Measurements from ENCODE around the gene PARP2.

The PARP2 gene, protein sequence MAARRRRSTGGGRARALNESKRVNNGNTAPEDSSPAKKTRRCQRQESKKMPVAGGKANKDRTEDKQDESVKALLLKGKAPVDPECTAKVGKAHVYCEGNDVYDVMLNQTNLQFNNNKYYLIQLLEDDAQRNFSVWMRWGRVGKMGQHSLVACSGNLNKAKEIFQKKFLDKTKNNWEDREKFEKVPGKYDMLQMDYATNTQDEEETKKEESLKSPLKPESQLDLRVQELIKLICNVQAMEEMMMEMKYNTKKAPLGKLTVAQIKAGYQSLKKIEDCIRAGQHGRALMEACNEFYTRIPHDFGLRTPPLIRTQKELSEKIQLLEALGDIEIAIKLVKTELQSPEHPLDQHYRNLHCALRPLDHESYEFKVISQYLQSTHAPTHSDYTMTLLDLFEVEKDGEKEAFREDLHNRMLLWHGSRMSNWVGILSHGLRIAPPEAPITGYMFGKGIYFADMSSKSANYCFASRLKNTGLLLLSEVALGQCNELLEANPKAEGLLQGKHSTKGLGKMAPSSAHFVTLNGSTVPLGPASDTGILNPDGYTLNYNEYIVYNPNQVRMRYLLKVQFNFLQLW

DNA sequence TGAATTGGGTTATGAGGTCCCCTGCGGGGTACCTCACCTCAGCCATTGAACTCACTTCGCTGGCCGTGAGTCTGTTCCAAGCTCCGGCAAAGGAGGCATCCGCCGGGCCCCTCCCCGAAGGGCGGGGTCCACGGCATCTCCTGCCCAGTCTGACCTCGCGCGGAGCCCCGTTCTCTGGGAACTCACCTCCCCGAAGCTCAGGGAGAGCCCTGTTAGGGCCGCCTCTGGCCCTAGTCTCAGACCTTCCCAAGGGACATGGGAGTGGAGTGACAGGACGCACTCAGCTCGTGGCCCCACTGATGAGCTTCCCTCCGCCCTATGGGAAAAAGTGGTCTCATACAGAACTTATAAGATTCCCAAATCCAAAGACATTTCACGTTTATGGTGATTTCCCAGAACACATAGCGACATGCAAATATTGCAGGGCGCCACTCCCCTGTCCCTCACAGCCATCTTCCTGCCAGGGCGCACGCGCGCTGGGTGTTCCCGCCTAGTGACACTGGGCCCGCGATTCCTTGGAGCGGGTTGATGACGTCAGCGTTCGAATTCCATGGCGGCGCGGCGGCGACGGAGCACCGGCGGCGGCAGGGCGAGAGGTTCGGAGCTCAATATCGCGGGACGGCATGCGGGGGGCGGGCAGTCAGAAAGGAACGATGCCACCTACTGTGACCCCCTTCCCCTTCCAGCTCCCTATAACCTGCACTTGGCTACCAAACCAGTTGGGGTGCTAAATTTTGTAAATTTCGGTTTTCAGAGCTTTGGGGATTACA is at the start of gene PARP2:
TSS of gene PARP2 (plus strand) at position 544 of the 770 bp plus-strand sequence. CDS start at position 551, 7 bp downstream.
- Histone ChIP-seq H3K27me3 (ENCODE audit: control insufficient read depth, insufficient read depth, low read length) (no peaks in the 10 kb centered on the region), H3K4me1 (ENCODE audit: control insufficient read depth, insufficient read depth, low read length) (no peaks in the 10 kb centered on the region), H3K36me3 (ENCODE audit: control insufficient read depth, insufficient read depth, low read length) (peaks cover 6% of the 10 kb centered on the region), H3K4me3 (ENCODE audit: low read depth, low read length) (peak within 1 kb of the TSS; percentile 82), H3K9me3 (ENCODE audit: control insufficient read depth, insufficient read depth, low read length) (no peaks in the 10 kb centered on the region), H3K9ac (ENCODE audit: low read depth, low read length) (peak within 1 kb of the TSS; percentile 84)

DNA sequence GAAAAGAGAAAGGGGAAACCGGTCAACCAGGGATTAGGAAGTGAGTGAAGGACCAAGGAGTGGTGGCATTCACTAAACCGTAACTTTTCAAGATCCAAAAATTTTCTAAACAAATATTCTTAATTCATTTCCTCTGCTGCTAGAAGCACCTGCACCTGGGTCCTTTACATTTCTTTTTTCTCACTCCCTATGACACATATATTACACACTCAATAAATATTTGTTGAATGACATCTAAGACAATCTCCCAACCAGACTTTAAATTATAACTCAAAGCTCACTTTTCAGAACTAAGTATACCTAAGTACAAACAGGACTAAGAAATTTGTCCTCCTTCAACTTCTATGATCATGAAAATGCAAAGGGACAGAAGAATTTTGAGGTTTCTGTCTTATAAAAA is 48.8 kb upstream of the PARP2 start:
- Histone ChIP-seq H3K4me1 (ENCODE audit: control insufficient read depth, insufficient read depth, low read length) (no peaks in the 10 kb centered on the region), H3K9me3 (ENCODE audit: control insufficient read depth, insufficient read depth, low read length) (no peaks in the 10 kb centered on the region), H3K4me3 (ENCODE audit: low read depth, low read length) (no peak overlapping the region), H3K9ac (ENCODE audit: low read depth, low read length) (no peak overlapping the region), H3K27me3 (ENCODE audit: control insufficient read depth, insufficient read depth, low read length) (no peaks in the 10 kb centered on the region), H3K36me3 (ENCODE audit: control insufficient read depth, insufficient read depth, low read length) (peaks cover 7% of the 10 kb centered on the region)

DNA sequence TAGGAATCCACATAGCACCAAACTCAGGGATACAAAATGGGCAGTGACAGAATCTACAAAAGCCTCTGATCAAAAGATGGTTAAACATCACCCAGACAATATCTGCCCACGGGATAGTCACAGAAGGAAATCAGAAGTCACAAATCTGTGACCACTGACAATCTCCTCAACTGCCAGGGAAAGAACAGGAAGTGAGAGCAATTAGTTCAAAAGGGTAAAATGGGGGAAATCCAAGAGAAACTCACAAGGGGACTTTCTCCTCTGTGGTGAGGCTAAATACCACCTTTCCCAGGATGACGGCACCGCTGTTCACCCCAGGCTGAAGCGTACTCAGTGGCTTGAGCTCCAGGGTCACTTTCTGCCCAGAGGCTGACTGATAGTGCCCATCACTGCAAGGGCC is 48.4 kb upstream of the PARP2 start:
- peaks cover 7% of the 10 kb centered on the region for H3K36me3 ChIP-seq (ENCODE audit: control insufficient read depth, insufficient read depth, low read length)

DNA sequence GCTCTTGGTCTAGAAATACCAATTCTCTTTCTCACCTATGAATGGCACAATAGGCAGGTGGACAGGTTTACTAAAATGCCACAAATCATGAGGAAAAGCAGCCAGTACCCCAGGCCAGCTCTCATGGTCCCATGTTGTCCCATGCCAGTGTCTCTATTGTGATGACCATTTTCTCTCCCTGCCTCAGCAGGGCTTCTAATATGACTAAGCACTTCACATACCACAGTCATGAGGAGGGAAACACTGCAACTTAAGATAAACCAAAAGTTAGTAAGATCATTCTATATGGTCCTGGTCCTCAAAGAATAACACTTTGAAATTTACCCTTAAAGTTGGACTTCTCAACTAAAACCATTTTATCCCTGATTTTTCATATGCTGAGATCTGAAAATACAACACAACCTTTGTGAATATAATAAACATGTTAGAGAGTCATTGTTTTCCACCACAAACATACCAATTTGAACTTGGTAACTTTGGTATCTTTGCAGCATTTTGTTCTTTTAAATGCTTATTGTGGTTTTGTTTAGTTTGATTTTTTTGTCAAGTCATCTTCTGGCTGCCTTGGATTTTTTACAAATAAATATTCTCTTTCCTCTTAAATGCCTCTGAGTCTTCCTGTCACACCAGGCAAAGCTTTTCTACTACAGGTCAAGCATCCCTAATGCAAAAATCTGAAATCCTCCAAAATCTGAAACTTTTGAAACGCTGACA is 41.2 kb upstream of the PARP2 start:
- peaks cover 9% of the 10 kb centered on the region for H3K36me3 ChIP-seq (ENCODE audit: control insufficient read depth, insufficient read depth, low read length)
- H3K9me3 ChIP-seq (ENCODE audit: control insufficient read depth, insufficient read depth, low read length): no peaks in the 10 kb centered on the region

More for the DNA sequence above, 48.4 kb upstream of the PARP2 start:
- Histone ChIP-seq H3K4me3 (ENCODE audit: low read depth, low read length) (no peak overlapping the region), H3K4me1 (ENCODE audit: control insufficient read depth, insufficient read depth, low read length) (no peaks in the 10 kb centered on the region), H3K9me3 (ENCODE audit: control insufficient read depth, insufficient read depth, low read length) (no peaks in the 10 kb centered on the region), H3K9ac (ENCODE audit: low read depth, low read length) (no peak overlapping the region), H3K27me3 (ENCODE audit: control insufficient read depth, insufficient read depth, low read length) (no peaks in the 10 kb centered on the region)

DNA sequence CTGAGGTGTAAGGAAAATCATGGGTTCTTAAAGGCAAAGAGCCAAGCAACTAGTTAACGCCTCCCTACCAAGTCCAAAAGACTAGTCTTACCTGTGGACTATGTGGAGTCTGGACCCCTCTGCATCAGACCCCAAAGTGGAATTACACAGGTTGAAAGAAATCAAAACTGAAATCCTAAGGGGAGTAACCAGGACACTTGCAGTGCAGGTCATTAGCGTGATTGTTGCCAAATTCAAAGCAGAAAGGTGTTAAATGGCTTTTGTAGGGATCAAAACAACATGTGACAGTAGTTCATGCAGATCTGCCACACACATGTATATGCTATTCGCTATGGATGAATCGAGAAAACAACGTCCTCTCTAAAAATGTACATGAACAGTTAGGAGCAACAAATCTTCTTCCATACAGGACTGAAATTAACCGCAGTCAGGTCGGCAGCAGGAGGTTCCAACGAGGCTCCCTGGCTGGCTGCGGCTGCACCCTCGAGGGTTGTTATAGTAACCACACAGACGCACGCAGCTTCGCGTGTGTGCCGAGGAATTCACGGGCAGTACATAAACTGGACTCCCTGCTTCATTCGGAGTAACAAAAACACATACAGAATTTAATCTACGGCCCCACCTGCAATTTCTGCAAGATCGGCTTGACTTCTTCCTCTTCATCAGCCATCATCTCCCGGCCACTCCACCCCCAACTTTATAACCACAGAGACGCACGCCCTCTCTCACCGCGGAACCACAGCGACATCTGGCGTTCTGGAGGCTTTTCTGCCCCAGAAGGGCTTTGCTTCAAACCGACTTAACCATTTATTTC is 38.0 kb upstream of the PARP2 start, which contains the start of gene TTC5:
TSS of gene TTC5 (minus strand) at position 687 of the 814 bp plus-strand sequence. CDS start at position 673, 14 bp downstream.
- H3K4me3 ChIP-seq (ENCODE audit: low read depth, low read length): peak within 1 kb of the TSS; percentile 94
- H3K27me3 ChIP-seq (ENCODE audit: control insufficient read depth, insufficient read depth, low read length): no peaks in the 10 kb centered on the region
- peaks cover under 1% of the 10 kb centered on the region for H3K36me3 ChIP-seq (ENCODE audit: control insufficient read depth, insufficient read depth, low read length)
- H3K9me3 ChIP-seq (ENCODE audit: control insufficient read depth, insufficient read depth, low read length): no peaks in the 10 kb centered on the region
- no peaks in the 10 kb centered on the region for H3K4me1 ChIP-seq (ENCODE audit: control insufficient read depth, insufficient read depth, low read length)
- peak within 1 kb of the TSS; percentile 73 for H3K9ac ChIP-seq (ENCODE audit: low read depth, low read length)

More for the DNA sequence above, 41.2 kb upstream of the PARP2 start:
- Histone ChIP-seq H3K27me3 (ENCODE audit: control insufficient read depth, insufficient read depth, low read length) (no peaks in the 10 kb centered on the region), H3K4me1 (ENCODE audit: control insufficient read depth, insufficient read depth, low read length) (no peaks in the 10 kb centered on the region), H3K4me3 (ENCODE audit: low read depth, low read length) (no peak overlapping the region), H3K9ac (ENCODE audit: low read depth, low read length) (no peak overlapping the region)

DNA sequence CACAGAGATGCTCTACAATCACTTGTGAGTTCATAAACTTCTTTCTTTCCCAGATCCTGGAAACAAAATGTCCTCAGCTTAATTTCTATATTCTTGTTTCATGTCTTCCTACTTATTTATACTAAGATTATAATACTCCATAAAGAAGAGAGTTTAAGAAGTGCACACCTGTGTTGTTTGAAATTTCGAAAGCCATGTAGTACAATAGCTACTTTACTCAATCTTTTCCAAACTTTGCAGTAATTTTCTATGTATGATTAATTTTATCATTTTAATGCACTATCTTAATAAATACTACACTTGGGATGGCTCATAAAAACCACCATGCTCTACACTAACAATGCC is 37.4 kb upstream of the PARP2 start:
- Histone ChIP-seq H3K9me3 (ENCODE audit: control insufficient read depth, insufficient read depth, low read length) (no peaks in the 10 kb centered on the region), H3K4me1 (ENCODE audit: control insufficient read depth, insufficient read depth, low read length) (no peaks in the 10 kb centered on the region), H3K9ac (ENCODE audit: low read depth, low read length) (no peak overlapping the region), H3K4me3 (ENCODE audit: low read depth, low read length) (peak overlapping the region; percentile 94), H3K36me3 (ENCODE audit: control insufficient read depth, insufficient read depth, low read length) (no peaks in the 10 kb centered on the region), H3K27me3 (ENCODE audit: control insufficient read depth, insufficient read depth, low read length) (no peaks in the 10 kb centered on the region)

DNA sequence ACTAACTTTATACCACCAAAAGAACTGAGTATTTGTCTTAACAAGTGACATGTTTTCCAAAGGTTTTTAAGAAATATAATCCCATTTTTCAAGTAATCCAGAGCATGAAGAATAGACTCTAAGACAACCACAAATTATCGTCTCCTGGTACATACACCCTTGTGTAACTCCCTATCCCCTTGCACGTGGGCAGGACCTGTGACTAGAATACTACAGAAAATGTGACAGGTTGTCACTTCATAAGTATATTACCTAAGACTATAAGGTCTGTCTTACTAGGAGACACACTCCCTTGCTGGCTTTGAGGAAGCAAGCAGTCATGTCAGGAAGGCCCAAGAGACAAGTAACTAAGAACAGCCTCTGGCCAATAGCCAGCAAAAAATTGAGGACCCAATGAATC is 29.4 kb upstream of the PARP2 start:
- no peak overlapping the region for H3K4me3 ChIP-seq (ENCODE audit: low read depth, low read length)
- no peak overlapping the region for H3K9ac ChIP-seq (ENCODE audit: low read depth, low read length)
- peaks cover 40% of the 10 kb centered on the region for H3K36me3 ChIP-seq (ENCODE audit: control insufficient read depth, insufficient read depth, low read length)
- H3K27me3 ChIP-seq (ENCODE audit: control insufficient read depth, insufficient read depth, low read length): no peaks in the 10 kb centered on the region
- H3K4me1 ChIP-seq (ENCODE audit: control insufficient read depth, insufficient read depth, low read length): no peaks in the 10 kb centered on the region
- H3K9me3 ChIP-seq (ENCODE audit: control insufficient read depth, insufficient read depth, low read length): no peaks in the 10 kb centered on the region

DNA sequence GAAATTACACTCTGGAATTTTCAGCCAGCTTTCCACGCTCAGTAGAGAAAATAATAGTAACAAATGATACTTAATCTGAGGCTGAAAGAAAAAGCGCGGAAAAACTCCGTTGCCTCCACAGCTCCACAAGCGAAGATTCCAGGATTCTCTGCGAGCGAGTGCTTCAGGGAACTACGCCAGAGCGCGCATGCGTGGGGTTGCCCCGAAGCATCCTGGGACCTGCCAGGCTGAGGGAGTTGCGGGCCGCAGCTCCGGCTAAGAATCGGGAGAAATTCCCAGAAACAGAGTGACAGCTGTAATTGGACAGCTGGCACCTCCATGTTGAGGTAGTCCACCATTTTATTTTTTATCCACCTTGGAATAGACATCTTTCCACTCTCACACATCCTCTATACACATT is 25.7 kb upstream of the PARP2 start:
- Histone ChIP-seq H3K36me3 (ENCODE audit: control insufficient read depth, insufficient read depth, low read length) (peaks cover 36% of the 10 kb centered on the region), H3K4me1 (ENCODE audit: control insufficient read depth, insufficient read depth, low read length) (no peaks in the 10 kb centered on the region), H3K4me3 (ENCODE audit: low read depth, low read length) (no peak overlapping the region), H3K9ac (ENCODE audit: low read depth, low read length) (no peak overlapping the region), H3K9me3 (ENCODE audit: control insufficient read depth, insufficient read depth, low read length) (no peaks in the 10 kb centered on the region), H3K27me3 (ENCODE audit: control insufficient read depth, insufficient read depth, low read length) (no peaks in the 10 kb centered on the region)

DNA sequence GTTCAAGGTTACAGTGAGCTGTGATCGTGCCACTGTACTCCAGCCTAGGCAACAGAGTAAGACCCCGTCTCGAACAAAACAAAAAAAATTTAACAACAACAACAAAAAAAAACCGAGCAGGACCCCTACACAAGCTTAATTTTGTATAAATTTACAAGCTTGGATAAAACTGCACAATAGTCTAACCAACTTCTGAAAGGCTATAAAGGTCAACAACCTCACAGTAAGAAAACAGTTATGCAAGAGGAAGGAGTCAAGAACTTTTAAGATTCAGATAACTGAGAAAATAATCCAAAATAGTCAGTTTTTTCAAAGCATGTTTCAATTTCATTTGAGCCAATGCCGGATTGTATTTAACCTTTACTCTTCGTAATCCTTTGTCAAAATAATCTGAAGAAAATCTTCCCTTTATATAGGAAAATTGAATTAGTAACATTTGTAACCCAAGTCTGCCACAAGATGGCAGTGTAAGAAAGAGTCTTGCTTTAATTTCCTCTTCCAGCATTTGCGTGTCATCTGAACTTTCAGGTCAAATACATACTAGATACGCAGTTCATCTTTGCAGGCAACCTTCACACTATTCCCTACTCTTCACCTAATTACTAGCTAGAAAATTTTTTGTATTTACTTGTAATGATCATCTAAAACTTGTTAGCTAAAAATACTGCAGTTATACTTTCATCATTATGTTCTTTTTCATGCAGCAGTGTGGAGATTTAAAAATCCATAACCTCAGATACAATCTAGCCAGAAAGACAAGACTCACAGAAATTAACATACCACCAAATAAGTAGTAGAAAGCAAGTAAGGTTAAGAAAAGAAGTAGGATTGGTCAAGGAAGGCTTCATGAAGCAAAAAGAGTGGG is 16.2 kb upstream of the PARP2 start:
- H3K4me1 ChIP-seq (ENCODE audit: control insufficient read depth, insufficient read depth, low read length): peaks cover 5% of the 10 kb centered on the region
- no peaks in the 10 kb centered on the region for H3K9me3 ChIP-seq (ENCODE audit: control insufficient read depth, insufficient read depth, low read length)
- no peak overlapping the region for H3K9ac ChIP-seq (ENCODE audit: low read depth, low read length)
- no peaks in the 10 kb centered on the region for H3K27me3 ChIP-seq (ENCODE audit: control insufficient read depth, insufficient read depth, low read length)
- H3K4me3 ChIP-seq (ENCODE audit: low read depth, low read length): no peak overlapping the region
- peaks cover 16% of the 10 kb centered on the region for H3K36me3 ChIP-seq (ENCODE audit: control insufficient read depth, insufficient read depth, low read length)

DNA sequence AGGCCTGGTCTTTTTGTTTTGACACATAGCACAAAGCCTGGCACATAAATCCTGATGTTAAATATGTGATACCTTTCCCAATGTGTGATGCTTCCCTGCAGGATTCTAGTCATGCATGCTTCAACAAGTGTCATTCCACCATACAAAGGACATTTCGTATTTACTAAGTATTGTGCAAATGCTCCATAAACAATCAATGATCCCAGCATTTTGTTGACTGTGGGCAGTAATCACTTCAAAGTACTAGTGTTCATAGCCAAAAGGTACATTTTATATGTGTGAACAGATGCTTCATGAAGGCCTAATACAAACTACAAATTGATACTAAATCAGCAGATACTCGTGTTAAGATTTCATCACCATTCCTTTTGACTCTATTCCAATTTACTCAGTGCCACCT is 14.7 kb upstream of the PARP2 start:
- H3K27me3 ChIP-seq (ENCODE audit: control insufficient read depth, insufficient read depth, low read length): no peaks in the 10 kb centered on the region
- H3K4me1 ChIP-seq (ENCODE audit: control insufficient read depth, insufficient read depth, low read length): peaks cover 5% of the 10 kb centered on the region
- H3K36me3 ChIP-seq (ENCODE audit: control insufficient read depth, insufficient read depth, low read length): peaks cover 16% of the 10 kb centered on the region
- H3K9me3 ChIP-seq (ENCODE audit: control insufficient read depth, insufficient read depth, low read length): no peaks in the 10 kb centered on the region
- H3K4me3 ChIP-seq (ENCODE audit: low read depth, low read length): no peak overlapping the region
- no peak overlapping the region for H3K9ac ChIP-seq (ENCODE audit: low read depth, low read length)

Measured in iPS-15b (cell line).